SJCRH30 (cell line): Measurements from ENCODE around the gene RFPL3. TPM values are rescaled to one million over a fixed set of nuclear protein-coding genes. Genes with fewer than 3 reads are reported as not detected.

Source experiments
- DNase-seq, 2 experiments: peaks; one replicate each; pipeline ENCODE4 v3.0.0-alpha.2; 2015 to 2020
- H3K27ac ChIP-seq: fragments of 250-450 bp; sonication (Bioruptor Pico); 2 replicates; pipeline ENCODE4 v1.5.1; 2020; ENCODE audit warnings: mild to moderate bottlenecking, moderate library complexity
- H3K27me3 ChIP-seq: fragments of 250-450 bp; sonication (Bioruptor Pico); 2 replicates; pipeline ENCODE4 v1.5.1; 2020; ENCODE audit warnings: mild to moderate bottlenecking, moderate library complexity
- H3K36me3 ChIP-seq: fragments of 250-450 bp; sonication (Bioruptor Pico); 2 replicates; pipeline ENCODE4 v1.5.1; 2020; ENCODE audit warnings: mild to moderate bottlenecking, moderate library complexity
- H3K4me1 ChIP-seq: fragments of 250-450 bp; sonication (Bioruptor Pico); 2 replicates; pipeline ENCODE4 v1.5.1; 2020; ENCODE audit warnings: mild to moderate bottlenecking, moderate library complexity
- H3K4me3 ChIP-seq: fragments of 250-450 bp; sonication (Bioruptor Pico); 2 replicates; pipeline ENCODE4 v1.5.1; 2020; ENCODE audit warnings: mild to moderate bottlenecking, moderate library complexity
- H3K9me3 ChIP-seq: fragments of 250-450 bp; sonication (Bioruptor Pico); replicated peaks from 2 replicates; pipeline ENCODE4 v1.5.1; 2020; ENCODE audit warnings: mild to moderate bottlenecking, moderate library complexity
- total RNA-seq: library from RNA; depleted of rRNA; stranded (reverse); fragments of >200 nt; shearing (Covaris generic); gene quantifications from 2 replicates; pipeline ENCODE4 v1.2.3, GENCODE V29; 2014

The RFPL3 gene
- total RNA-seq, 1 experiment from 2014 or later, result not detected

- Histone ChIP-seq H3K27ac (no peak overlapping the region), H3K4me1 (no peaks in the 10 kb centered on the region), H3K4me3 (no peak overlapping the region), H3K36me3 (no peaks in the 10 kb centered on the region), H3K9me3 (no peaks in the 10 kb centered on the region), H3K27me3 (no peaks in the 10 kb centered on the region)
- DNase-seq, result no peak
Observed at GRCh38 chr22:32325811-32326237, 31.8 kb upstream of the RFPL3 start.

DNA sequence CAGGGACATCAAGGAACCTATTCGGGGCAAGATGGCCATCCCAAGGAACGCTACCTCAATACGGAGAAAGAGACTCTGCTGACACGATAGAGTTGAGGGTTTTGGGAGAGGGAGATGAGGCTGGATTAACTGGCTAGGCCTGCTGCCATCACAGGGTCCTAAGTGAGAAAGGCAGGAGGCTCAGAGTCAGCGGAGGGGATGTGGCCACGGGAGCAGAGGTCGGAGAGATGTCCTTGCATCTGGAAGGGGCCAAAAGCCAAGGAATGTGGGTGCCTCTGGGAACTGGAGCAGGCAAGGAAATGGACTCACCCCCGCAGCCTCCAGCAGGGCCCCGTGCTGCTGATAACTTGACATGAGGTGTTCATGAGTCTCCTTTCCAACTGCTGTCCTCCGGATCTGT lies 31.0 kb upstream of the RFPL3 start:
- H3K4me3 ChIP-seq, result no peak overlapping the region
- no peak for DNase-seq
- no peak overlapping the region for H3K27ac ChIP-seq

DNA sequence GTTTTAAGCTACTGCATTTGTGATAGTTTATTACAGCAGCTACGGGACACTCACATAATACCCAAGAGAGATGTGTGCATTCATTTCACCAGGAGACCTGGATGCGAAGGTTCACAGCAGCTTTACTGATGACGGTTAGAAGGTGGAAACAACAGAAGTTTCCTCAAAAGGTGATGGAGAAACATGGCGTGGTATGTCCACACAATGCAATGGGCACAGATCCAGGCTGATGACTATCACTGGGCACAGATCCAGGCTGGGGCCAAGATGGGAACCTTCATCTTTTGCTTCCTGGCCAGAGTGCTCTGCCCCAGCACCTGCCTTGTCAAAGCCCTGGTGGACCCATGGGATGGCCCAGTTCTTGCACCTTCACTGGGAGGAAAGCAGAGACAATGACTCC lies 30.6 kb upstream of the RFPL3 start:
- Histone ChIP-seq H3K27ac (no peak overlapping the region), H3K4me3 (no peak overlapping the region), H3K9me3 (no peaks in the 10 kb centered on the region), H3K4me1 (no peaks in the 10 kb centered on the region), H3K27me3 (no peaks in the 10 kb centered on the region), H3K36me3 (no peaks in the 10 kb centered on the region)
- no peak for DNase-seq

More for the DNA sequence above, 31.0 kb upstream of the RFPL3 start:
- Histone ChIP-seq H3K4me1 (no peaks in the 10 kb centered on the region), H3K27me3 (no peaks in the 10 kb centered on the region), H3K36me3 (no peaks in the 10 kb centered on the region), H3K9me3 (no peaks in the 10 kb centered on the region)

DNA sequence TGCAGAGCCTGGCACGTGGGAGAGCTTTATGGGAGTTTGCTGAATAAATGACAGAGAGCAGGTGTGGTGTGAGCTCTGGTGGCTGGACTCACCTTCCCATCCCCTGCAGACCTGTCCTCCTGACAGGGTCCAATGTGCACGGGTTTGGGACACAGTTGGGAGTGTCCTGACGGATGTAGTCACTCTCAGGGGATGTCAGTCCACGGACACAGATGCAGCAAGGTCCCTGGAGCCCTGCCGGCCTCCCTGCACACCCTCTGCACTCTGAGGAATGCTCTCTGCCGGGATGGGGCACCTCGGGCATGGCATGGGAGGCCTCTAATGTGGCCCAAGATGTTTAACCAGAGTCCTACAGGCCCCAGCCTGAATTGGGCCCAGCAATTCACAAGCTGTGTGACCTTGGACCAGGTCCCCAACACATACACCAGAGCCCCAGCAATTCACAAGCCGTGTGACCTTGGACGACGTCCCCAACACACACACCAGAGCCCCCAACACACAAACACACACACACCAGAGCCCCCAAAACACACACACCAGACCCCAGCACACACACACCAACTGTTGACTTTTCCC lies 30.0 kb upstream of the RFPL3 start:
- H3K27ac ChIP-seq, result no peak overlapping the region
- H3K4me3 ChIP-seq, result no peak overlapping the region
- no peaks in the 10 kb centered on the region for H3K36me3 ChIP-seq
- H3K9me3 ChIP-seq, result no peaks in the 10 kb centered on the region
- H3K4me1 ChIP-seq, result no peaks in the 10 kb centered on the region
- DNase-seq, result no peak
- no peaks in the 10 kb centered on the region for H3K27me3 ChIP-seq

- H3K27ac ChIP-seq, result no peak overlapping the region
- H3K4me1 ChIP-seq, result no peaks in the 10 kb centered on the region
- no peaks in the 10 kb centered on the region for H3K27me3 ChIP-seq
- DNase-seq, result no peak
- H3K4me3 ChIP-seq, result no peak overlapping the region
- H3K36me3 ChIP-seq, result no peaks in the 10 kb centered on the region
- H3K9me3 ChIP-seq, result no peaks in the 10 kb centered on the region
Observed at GRCh38 chr22:32328306-32329201, 29.1 kb upstream of the RFPL3 start.

GRCh38 chr22:32329202-32329645 lies 28.4 kb upstream of the RFPL3 start:
- Histone ChIP-seq H3K27ac (no peak overlapping the region), H3K4me1 (no peaks in the 10 kb centered on the region), H3K4me3 (no peak overlapping the region), H3K27me3 (no peaks in the 10 kb centered on the region), H3K36me3 (no peaks in the 10 kb centered on the region), H3K9me3 (no peaks in the 10 kb centered on the region)
- no peak for DNase-seq

DNA sequence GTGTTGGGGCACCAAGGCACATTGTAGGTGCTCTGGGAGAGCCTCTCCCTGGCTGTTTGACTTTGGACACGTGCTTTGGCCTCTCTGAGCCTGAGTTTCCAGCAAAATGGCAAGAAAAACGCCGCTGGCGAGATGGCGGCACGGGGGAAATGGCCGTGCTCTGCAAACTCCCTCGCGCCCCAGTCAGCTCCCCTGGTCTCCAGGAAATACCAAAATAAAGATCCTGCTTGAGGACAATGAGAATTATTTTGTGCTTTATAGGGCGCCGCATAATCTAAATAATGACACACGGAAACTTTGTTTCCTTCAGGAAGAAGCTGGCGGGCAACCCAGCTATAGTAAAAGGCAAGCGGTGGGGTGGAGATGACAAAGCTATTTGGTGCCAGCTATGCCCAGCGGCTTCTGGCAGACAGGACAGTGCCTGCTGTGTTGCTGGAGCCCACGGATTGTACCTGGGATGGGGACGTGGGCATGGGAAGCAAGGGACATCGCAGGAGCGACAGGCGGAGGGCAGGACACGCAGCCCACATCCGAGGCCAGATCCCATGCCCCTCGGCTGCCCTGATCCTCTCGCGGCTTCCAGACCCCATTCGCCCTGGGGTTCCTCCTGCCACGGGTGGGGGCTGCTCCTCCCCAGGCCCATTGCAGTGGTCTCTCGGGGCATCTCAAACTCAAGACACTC lies 26.3 kb upstream of the RFPL3 start:
- no peak overlapping the region for H3K4me3 ChIP-seq
- H3K27ac ChIP-seq, result no peak overlapping the region
- no peaks in the 10 kb centered on the region for H3K27me3 ChIP-seq
- no peaks in the 10 kb centered on the region for H3K4me1 ChIP-seq
- no peaks in the 10 kb centered on the region for H3K9me3 ChIP-seq
- H3K36me3 ChIP-seq, result no peaks in the 10 kb centered on the region
- DNase-seq, result no peak

- Histone ChIP-seq H3K27me3 (no peaks in the 10 kb centered on the region), H3K36me3 (no peaks in the 10 kb centered on the region), H3K4me1 (no peaks in the 10 kb centered on the region), H3K27ac (no peak overlapping the region), H3K9me3 (no peaks in the 10 kb centered on the region), H3K4me3 (no peak overlapping the region)
- no peak for DNase-seq
Observed at GRCh38 chr22:32331918-32332725, 25.5 kb upstream of the RFPL3 start.

DNA sequence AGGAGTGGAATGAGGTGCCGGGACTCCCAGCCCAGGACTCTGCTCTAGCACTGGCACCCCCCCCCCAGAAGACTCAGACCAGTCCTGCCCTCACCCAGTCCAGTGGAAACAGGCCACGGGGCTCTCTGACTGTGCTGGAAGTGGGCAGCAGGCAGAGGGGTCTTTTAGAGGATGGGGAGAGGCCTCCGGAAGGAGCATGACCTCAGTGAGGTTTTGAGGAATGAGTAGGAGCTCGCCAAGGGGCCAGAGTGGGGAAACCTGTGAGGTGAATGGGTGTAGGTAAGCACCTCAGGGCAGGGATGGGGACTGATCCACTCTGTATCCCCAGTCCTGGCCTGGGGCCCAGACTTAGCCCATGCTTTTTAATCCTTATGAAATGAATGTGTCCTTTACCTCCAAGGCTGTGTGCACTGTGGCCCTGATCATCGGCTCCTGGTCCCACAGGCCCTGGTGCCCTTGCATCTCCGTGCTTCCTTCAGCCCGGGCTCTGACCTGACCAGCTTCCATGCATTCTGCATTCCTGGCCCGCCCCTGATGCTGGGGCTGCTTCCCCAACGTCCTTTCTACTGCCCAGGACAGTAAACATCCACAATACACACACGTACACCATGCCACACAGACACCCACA lies 24.4 kb upstream of the RFPL3 start:
- no peaks in the 10 kb centered on the region for H3K4me1 ChIP-seq
- no peaks in the 10 kb centered on the region for H3K27me3 ChIP-seq
- H3K36me3 ChIP-seq, result no peaks in the 10 kb centered on the region
- no peak overlapping the region for H3K27ac ChIP-seq
- H3K4me3 ChIP-seq, result no peak overlapping the region
- H3K9me3 ChIP-seq, result no peaks in the 10 kb centered on the region
- no peak for DNase-seq

DNA sequence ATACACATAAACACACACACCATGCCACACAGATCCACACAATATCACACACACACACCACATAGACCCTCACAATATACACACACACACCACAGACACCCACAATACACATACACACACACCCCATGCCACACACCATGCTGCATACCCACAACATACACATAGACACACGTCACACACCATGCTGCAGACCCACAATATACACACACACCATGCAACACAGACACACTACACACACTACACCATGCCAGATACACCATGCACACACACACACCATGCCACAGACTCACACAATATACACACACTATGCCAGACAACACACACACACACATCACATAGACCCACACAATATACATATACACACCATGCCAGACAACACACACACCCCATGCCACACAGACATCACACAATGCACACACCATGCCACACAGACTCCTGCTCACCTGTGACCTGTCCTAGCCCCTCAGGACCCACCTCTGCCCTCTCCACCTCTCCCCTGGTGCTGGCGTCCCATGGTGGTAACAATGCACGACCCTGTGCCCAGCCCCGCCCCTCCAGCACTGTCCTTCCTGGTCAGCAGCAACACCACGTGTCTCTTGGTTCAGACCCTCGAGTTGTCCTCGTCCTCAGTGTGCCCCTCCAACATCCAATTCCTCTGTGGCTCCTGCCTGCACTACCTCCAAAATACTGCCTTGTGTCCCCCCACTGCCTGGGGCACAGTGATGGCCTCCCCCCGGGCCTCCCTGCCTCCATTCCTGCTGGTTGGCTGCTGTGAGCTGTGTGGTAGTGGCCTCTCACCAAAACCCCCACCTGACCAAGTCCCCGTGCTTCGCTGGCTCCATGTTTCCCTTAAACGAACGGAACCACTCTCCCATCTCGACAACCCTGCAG lies 23.7 kb upstream of the RFPL3 start:
- Histone ChIP-seq H3K27ac (no peak overlapping the region), H3K9me3 (no peaks in the 10 kb centered on the region), H3K4me3 (no peak overlapping the region), H3K4me1 (no peaks in the 10 kb centered on the region), H3K36me3 (no peaks in the 10 kb centered on the region), H3K27me3 (no peaks in the 10 kb centered on the region)
- no peak for DNase-seq

DNA sequence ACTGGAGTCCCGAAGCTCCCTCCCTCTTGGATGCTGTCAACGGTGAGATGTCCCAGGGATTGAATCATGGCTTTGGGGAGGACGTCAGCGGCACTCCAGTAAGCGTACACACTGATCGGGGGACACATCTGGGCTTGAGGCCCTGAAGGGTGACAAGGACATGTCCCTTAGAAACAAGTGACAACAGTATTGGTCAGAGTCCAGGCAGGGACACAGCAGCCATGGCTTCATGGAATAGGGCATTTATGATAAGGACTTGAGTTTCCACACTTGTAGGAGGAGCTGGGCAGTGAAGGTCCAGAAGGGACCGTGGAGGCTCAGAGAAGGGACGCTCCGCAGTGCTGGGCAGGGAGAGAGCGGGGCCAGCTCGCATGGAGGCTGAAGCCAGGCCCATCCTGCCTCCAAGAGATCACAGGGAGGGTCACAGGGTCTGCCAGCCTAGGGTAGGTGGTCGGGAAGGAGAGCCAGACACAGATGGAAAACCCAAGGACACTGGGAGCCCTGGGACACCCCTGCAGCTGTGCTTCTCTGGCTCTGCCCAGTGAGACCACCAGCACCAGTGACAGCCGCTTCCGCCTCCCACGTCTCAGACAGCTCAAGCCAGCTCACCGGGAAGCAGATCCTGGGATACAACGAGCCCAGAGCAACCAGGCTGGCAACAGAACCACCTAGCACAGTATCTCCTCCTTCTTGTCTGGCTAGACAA lies 22.9 kb upstream of the RFPL3 start:
- DNase-seq, result no peak
- Histone ChIP-seq H3K27me3 (no peaks in the 10 kb centered on the region), H3K36me3 (no peaks in the 10 kb centered on the region), H3K27ac (no peak overlapping the region), H3K4me3 (no peak overlapping the region), H3K4me1 (no peaks in the 10 kb centered on the region), H3K9me3 (no peaks in the 10 kb centered on the region)

- Histone ChIP-seq H3K4me3 (no peak overlapping the region), H3K9me3 (no peaks in the 10 kb centered on the region), H3K27ac (no peak overlapping the region), H3K4me1 (no peaks in the 10 kb centered on the region), H3K36me3 (no peaks in the 10 kb centered on the region), H3K27me3 (no peaks in the 10 kb centered on the region)
- DNase-seq, result no peak
Observed at GRCh38 chr22:32335471-32335870, 22.2 kb upstream of the RFPL3 start.

GRCh38 chr22:32336121-32336603 lies 21.5 kb upstream of the RFPL3 start:
- peak in 1 of 2 experiments; percentile 9 for DNase-seq
- Histone ChIP-seq H3K4me1 (no peaks in the 10 kb centered on the region), H3K36me3 (no peaks in the 10 kb centered on the region), H3K4me3 (no peak overlapping the region), H3K9me3 (no peaks in the 10 kb centered on the region), H3K27me3 (no peaks in the 10 kb centered on the region), H3K27ac (no peak overlapping the region)
